Skin of body (tissue), 2 donors: Measurements from ENCODE around the gene CEP164. TPM values are rescaled to one million over a fixed set of nuclear protein-coding genes. Genes with fewer than 3 reads are reported as not detected.
A peak's percentile ranks its signal among the peaks of the same experiment; 100 is the strongest.
"Not testable (repeated sequence)": the region's sequence is repeated elsewhere in the genome, so short reads cannot be mapped to it uniquely, and the experiment has no call there.

Source experiments
- DNase-seq: peaks from one replicate; lab custom pipeline; 2025; lab: John Stamatoyannopoulos, UW
- total RNA-seq: library from RNA; depleted of rRNA; stranded (reverse); fragments of >200 nt; gene quantifications from one replicate; pipeline ENCODE4 v1.2.3, GENCODE V29; 2014

Gene CEP164
- total RNA-seq, 1 donor from 2014 or later = 19.9 TPM

GRCh38 chr11:117438371-117439000 lies 110.8 kb downstream of the CEP164 start:
- DNase-seq = no peak

DNA sequence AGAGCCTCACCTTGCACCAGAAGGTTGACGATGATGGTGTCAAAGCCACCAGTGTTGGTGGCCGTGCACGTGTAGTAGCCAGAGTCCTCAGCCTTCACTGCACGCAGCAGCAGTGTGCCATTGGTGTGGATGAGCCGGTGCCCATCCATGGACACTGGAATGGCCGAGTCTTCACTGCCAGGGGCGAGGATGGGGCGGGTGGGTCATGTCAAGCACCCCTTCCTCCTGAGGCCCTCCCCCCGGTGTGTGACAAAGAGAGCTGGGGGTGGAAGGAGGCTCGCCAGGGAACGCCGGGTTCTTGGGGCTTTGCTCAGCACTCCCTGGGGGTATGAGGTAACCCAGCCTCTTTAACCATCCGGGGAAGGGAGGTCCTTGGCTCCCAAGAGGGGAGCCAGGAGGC lies 111.6 kb downstream of the CEP164 start:
- DNase-seq = no peak

DNA sequence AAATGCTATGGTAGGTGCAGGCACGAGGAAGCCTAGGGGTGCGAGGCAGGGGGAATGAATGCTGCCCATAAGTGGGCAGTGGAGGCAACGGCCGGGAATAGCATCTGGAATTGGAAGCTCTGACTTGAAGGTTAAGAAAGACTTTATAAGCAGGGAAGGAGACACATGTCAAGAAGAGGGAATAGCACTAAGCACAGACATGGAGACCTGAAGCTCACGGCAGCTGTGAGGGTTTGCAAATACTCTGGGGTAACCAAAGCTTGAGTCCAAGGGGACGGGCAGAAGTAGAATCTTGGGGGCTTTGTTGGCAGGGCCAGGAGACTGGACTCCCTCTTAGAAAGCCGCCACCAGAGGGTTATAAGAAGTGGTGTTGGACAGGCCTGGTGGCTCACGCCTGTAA lies 112.6 kb downstream of the CEP164 start:
- DNase-seq = no peak

DNA sequence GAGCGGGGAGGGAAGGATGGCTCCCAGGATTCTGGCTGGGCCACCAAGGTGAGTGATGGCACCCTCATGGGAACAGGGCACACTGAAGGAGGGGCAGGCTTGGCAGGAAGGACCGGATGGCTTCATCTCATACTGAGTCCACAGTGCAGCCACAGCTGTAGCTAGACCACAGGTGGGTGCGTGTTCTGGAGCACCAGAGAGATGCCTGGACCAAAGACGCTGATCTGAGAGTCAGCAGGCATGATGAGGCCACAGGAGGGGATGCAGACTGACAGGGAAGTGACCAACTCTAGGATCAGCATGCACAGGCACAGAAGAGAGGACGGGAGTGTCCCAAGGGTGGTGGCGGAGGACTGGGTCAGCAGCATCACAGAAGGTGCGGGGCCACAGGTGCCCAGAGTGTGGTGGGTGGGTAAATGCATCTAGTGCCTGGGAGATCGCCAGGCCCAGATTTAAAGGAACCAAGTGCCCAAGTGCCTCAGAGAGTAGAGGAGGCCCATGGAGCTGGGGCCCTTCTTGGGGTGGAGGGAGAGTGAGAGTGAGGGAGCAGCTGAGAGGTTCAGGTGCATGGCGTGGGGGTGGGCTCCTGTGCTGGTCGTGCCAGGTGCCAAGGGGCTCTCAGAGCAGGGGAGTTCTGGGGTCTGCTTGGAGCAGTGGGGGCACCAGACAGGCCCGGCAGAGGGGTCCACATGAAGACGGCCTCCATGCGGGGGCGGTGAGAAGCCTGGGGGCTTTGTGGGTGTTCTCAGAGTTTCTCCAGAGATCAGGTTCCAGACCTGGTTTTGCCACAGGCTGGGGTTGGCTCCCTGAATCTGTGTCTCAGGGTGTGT lies 113.7 kb downstream of the CEP164 start:
- no peak for DNase-seq

GRCh38 chr11:117442049-117442868 lies 114.6 kb downstream of the CEP164 start:
- no peak for DNase-seq

DNA sequence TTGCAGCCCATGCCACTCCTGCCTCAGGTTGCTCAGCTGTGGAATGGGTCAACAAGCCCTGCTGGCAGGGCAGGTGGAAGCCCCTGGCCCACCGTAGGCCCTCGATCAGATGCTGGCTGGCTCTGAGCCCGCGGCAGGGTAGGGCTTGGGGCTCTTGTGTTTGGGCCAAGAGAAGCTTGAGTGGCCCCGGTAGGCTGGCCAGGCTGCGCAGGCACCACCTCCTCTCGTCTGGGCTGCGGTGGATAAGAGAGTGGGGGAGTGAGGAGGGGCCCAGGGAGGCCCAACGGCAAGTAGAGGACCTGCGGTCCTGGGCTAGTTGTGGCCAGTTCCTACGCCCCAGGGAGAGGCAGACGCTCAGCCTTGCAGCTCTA lies 115.2 kb downstream of the CEP164 start:
- DNase-seq = no peak

DNA sequence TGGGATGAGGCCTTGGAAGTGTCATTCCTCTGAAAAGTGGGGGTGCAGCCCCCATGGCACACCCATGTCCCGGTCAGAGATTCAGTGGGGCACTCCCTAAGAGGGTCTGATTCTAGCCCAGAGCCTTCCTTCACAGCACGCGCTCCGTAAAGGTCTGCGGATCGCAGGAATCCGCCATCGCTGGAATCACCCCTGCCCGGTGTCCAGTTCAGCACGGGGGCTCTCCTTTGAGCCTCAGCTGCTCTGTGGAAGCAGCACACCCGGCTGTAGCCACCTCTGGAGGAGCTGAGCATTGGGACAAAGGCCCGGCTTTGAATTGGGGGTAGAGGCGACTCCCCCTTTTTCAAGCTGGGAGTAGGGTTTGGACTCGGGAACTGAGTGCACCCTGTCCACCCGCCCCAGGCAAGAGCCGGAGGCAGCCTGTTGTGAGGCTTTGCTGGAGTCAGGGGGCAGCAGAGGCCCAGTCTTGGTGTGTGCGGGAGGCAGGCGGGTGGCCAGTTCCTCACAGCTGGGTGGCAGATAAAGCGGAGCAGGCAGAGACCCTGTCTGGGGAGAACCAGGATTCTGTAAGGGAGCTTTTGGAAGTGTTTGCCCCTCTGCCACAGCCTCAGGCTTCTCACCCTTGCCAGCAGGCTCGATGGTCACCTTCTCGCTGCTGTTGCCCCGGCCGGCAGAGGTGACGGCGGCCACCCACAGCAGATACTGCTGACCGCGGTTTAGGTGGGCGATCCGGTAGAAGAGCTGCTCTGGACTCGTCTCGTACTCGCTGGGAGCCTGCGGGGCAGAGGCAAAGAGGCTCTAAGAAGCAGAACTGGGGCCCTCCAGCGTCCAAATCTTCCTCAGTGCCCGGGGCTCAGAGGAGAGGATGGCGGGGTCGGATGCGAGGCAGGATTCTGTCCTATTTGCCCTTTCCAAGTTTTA lies 115.9 kb downstream of the CEP164 start:
- peak; percentile 21 for DNase-seq

- DNase-seq = no peak
Measured at GRCh38 chr11:117444256-117444655, 116.6 kb downstream of the CEP164 start.

GRCh38 chr11:117444711-117445658 lies 117.3 kb downstream of the CEP164 start:
- DNase-seq = no peak

DNA sequence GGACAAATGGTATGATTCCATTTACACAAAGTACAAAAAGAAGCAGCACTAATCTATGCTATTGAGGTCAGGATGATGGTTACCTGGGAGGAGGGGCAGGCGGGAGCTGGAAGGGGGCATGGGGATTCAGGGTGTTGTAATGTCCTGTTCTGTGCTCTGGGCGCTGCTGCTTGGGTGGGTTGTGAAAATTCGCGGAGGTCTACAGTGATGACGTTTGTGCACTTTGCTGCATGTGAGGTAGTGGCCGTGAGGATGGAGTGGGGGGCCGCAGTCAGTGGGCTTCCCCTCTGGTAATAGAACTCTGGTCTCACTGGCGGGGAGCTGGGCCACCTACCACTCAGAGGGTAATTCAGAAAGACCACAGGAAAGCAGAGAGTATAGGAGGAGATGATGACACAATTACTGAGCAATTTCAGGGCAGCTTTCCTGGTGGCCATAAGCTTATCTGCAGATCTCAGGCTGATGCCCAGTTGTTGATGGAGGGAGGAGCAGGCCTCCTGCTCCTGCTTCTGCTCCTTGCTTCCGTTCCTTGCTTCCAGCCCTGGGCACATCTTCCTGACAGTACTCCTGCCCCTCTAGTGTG lies 121.5 kb downstream of the CEP164 start:
- DNase-seq = no peak

DNA sequence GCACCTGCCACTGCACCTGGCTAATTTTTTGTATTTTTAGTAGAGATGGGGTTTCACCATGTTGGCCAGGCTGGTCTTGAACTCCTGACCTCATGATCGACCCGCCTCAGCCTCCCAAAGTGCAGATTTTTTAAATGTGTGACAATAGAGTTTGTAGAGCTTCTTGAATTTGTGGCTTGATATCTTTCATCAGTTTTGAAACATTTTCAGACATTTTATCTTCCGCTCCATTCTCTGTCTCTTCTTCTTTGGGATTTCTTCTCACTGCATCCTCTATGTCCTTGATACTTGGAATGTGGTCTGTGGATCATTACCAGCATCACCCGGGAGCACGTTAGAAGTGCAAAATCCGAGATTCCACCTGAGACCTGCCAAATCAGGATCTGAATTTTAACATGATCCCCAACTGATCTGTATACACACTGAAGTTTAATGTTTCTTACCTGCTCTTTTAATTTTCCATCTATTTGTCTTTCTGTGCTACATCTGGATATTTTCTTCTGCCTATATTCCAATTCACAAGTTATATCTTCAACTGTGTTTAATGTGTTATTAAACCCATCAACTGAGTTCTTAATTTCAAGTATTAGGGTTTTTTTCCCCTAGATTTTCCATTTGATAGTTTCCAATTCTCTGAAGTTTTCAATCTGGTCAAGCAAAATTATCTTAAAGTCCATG lies 126.4 kb downstream of the CEP164 start:
- no peak for DNase-seq

DNA sequence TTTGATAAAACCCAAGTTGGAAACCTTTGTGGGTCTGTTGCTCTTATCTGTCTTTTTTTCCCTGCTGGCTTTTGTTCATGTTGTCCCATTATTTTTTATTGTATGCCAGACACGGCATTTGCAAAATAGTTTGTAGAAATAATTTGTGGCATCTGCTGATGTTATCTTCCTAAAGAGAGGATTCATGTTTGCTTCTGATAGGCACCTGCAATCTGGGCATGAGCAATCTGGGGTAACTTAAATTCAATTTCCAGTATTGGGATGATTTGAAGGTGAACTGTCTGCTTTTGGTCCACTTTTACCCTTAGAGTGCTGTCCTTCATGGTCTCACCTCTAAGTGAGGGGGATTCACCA lies 126.9 kb downstream of the CEP164 start:
- DNase-seq = no peak

GRCh38 chr11:117456027-117456720 lies 128.5 kb downstream of the CEP164 start:
- no peak for DNase-seq

DNA sequence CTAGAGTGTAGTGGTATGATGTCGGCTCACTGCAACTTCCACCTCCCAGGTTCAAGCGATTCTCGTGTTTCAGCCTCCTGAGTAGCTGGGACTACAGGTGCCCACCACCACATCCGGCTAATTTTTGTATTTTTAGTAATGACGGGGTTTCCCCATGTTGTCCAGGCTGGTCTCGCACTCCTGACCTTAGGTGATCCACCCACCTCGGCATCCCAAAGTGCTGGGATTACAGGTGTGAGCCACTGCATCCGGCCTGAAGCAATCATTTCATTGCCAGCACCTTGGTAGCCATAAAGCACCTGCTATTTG lies 129.0 kb downstream of the CEP164 start:
- not testable (repeated sequence) for DNase-seq

DNA sequence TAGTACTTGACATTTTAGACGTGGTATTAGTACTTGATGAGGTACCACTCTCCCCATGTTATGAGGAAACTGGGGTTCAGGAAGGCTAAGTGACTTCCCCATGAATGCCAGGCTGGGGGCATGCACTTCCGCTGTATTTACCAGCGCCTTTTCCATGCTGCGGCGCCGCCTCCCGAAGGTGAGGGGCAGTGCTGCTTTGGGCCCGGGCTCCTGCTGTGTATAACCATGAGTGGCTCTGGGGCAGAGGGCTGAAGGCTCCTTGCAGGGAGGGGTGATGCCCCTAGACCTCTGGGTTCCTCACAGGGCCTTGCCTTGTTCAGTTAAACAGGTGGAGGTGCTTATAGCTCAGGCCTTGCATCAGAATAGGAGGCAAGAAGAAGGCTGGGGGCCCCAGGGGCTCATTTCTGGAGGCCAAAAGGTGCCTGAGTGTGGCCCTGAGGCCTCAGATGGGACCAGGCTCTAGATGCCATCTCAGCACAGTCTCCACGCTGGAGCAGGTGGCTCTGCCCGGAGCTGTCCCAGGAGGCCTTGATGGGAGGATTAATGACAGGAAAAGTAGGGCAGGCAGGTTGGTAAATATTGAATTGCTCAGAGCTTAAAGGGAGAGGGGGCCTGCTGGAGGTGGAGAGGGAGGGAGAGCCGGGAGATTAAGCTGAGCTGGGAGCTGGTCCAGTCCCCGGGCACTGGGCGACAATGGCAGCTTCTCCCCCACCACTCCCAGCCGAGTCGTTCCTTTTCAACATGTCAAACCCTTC lies 129.6 kb downstream of the CEP164 start:
- no peak for DNase-seq

DNA sequence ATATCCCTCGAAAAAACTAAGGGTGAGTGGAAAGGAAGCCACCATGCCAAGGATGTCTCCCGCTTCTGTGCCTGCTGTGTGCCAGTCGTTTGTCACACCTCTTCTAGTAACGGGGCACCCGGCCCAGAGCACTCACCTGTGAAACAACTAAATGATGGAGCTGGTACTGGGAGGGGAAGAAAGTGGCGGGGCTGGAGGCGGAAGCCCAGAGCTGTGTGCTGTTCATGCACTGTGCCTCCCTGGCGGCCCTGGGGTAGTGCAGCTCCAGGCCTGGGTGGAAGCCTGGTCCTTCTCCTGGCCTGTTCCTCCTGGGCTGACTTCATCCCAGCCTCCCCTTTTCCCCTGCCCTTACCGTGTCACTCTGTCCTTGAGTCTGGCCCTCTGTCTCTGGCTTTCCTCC lies 130.2 kb downstream of the CEP164 start:
- no peak for DNase-seq

- no peak for DNase-seq
Measured at GRCh38 chr11:117458275-117459122, 130.8 kb downstream of the CEP164 start.
